Sciatic nerve (tissue), 2 donors: Measurements from ENCODE around the gene KIF18B. TPM values are rescaled to one million over a fixed set of nuclear protein-coding genes. Genes with fewer than 3 reads are reported as not detected.
"Not testable (repeated sequence)": the region's sequence is repeated elsewhere in the genome, so short reads cannot be mapped to it uniquely, and the experiment has no call there.

Experiments
- ATAC-seq: fragments of 200-7000 bp; cut with Tn5 transposase; one replicate; pipeline ENCODE4 v1.9.1; 2020; ENCODE audit warnings: mild to moderate bottlenecking, moderate library complexity
- DNase-seq: peaks from one replicate; pipeline ENCODE4 v3.0.0-alpha.2; 2020; ENCODE audit warnings: low spot score
- intact Hi-C: fragments of 100-400 bp; cut with DNase I; formaldehyde crosslinking; loops from one replicate; pipeline ENCODE4 v1.14.2; 2022
- total RNA-seq: library from RNA; stranded (reverse); fragmentation: NEBNext Ultra II Directional; extraction: Animal tissue kit (Norgen Biotek cat#: 25700); gene quantifications from one replicate; pipeline ENCODE4 v1.2.1, GENCODE V29; 2021
- donor health status: DM: no; HTN: no; CAD: no.
- donor health status: DM: no; HTN: no; CAD: no.

KIF18B gene
- total RNA-seq, 1 donor from 2014 or later = 0.40 TPM

GRCh38 chr17:44948315-44948795 is 782 bp upstream of the KIF18B start:
- no peak for DNase-seq
- intact Hi-C loops = no loop called here
- no peak for ATAC-seq

DNA sequence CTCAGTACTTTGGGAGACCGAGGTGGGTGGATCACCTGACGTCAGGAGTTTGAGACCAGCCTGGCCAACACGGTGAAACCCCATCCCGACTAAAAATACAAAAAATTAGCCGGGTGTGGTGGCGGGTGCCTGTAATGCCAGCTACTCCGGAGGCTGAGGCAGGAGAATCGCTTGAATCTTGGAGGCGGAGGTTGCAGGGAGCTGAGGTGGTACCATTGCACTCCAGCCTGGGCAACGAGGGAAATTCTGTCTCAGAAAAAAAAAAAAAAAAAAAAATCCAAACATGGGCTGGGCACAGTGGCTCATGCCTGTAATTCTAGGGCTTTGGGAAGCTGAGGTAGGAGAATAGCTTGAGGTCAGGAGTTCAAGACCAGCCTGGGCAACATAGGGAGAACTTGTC is 1.9 kb downstream of the KIF18B start:
- DNase-seq, ATAC-seq, intact Hi-C loops: not testable (repeated sequence)

DNA sequence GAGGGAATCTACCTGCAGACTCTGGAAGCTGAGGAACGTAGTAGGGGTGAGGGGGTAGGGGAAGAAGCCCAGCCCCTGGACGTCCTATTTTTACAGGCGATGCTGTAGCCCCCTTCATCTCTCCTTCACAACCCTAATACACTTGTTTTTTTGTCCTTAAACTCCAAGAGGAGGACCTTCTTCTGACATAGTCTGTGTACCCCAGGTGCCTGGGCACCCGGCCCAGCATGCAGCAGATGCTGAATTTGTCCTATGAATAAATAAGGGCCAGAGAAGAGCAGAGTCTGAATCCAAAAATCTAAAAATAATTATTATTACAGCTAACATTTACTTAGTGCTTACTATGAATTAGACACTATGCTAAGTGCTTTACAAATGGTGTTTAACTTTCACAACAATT is 5.1 kb downstream of the KIF18B start:
- ATAC-seq (no peak), DNase-seq (no peak)
- intact Hi-C loops = no loop called here

- DNase-seq (no peak), ATAC-seq (no peak)
- intact Hi-C loops = no loop called here
These were observed 5.8 kb downstream of the KIF18B start for GRCh38 chr17:44941712-44942331.

- ATAC-seq = no peak
- DNase-seq = no peak
- intact Hi-C loops = no loop called here
These were observed 6.8 kb downstream of the KIF18B start for GRCh38 chr17:44940768-44941167.

GRCh38 chr17:44940317-44940716 is 7.3 kb downstream of the KIF18B start:
- ATAC-seq = no peak
- intact Hi-C loops = no loop called here
- DNase-seq = no peak

GRCh38 chr17:44935116-44935515 is 12.5 kb downstream of the KIF18B start:
- ATAC-seq (no peak), DNase-seq (no peak)
- intact Hi-C loops = no loop called here

- DNase-seq = no peak
- no peak for ATAC-seq
- intact Hi-C loops = no loop called here
These were observed 12.8 kb downstream of the KIF18B start for GRCh38 chr17:44934745-44935105.

GRCh38 chr17:44933824-44934744 is 13.5 kb downstream of the KIF18B start:
- no peak for ATAC-seq
- no peak for DNase-seq
- intact Hi-C loops = no loop called here

DNA sequence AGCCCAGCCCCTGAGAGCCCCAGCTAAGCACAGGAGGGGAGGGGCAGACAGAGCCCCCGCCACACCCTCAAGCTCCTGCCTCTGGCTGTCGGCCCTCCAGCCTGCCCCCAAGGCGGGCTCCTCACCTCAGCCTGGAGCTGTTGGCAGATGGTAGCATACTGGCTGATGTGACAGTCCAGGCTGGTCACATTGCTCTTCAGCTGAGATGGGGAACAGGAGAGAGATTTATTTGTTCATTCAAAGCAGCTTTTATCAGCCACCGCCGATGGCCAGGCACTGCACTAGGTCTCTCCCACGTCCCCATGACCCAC is 14.8 kb downstream of the KIF18B start:
- intact Hi-C loops = no loop called here
- DNase-seq (no peak), ATAC-seq (peak; percentile 14)

DNA sequence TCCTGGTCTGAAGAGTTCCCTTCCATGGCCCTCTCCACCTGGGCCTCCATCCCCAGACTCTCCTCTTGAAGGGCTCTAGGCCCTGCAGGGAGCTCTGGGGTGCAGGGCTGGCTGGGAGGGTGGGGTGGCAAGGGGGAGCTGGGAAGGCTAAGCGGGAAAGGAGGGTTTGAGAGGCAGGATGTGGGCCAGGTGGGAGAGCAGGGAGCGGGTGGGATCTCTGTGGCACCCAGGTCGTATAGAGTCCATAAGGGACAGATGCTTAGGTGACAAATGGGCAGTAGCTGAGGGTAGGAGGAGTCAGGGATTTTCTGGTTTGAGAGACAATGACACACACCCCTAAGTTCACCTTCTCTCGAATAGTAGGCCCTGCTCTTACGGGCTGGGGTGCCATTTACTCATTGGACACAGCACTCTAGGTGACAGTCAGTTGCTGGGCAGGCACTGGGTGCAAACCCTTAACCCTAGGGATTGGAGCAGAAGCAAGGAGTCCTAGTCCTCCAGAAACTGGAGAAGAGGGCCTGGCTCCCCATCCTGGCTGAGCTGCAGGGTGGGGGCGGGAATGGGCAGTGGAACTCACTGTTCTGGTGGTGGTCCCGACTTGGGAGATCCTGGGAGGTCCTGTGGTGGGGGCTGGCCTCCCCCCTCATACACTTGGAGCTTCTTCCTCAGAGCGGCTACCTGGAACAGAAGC is 15.3 kb downstream of the KIF18B start:
- no peak for ATAC-seq
- intact Hi-C loops = no loop called here
- no peak for DNase-seq

GRCh38 chr17:44931376-44931775 is 16.2 kb downstream of the KIF18B start:
- DNase-seq (no peak), ATAC-seq (no peak)
- intact Hi-C loops = no loop called here

DNA sequence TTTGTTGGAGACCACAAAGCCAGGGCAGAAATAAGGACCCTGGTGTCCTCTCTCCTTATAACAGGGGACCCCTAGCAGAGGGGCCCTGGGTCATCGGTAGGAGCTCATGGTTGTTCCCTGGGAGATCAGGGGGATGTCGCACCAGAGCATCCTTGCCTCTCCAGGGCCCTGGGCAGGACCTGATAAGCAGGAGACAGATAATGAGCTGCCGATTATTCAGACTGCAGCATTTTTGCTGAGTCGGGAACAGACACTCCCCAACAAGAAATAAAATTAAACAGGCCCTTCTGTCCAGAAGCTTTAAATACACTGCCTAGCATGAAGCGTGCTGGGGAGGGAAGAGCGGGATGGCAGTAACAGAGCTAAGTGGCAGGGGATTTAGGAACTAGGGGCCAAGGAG is 16.9 kb downstream of the KIF18B start:
- ATAC-seq (no peak), DNase-seq (no peak)
- intact Hi-C loops = no loop called here

GRCh38 chr17:44928950-44929720 is 18.4 kb downstream of the KIF18B start:
- intact Hi-C loops = no loop called here
- DNase-seq (no peak), ATAC-seq (no peak)

DNA sequence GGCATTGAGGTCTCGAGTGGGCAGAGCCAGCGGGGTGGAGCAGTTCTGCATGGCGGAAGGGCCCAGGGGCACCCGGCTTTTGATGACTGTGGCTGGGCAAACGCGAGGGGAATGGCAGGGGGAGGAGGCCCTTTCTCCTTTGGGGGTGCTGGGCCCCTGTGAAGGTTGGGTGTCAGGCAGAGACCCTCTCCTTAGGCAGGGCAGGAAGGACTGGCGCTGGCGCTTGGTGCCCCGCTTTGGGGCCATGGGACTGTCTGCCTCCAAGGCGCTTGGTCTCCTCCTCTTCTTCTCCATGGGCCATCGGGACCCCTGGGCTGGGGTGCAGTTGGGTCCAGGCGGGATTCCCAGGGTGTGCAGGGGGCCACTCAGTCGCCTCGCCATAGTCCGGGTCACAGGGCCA is 19.4 kb downstream of the KIF18B start:
- no peak for DNase-seq
- ATAC-seq = no peak
- intact Hi-C loops = no loop called here

GRCh38 chr17:44927696-44928095 is 19.9 kb downstream of the KIF18B start:
- ATAC-seq (no peak), DNase-seq (no peak)
- intact Hi-C loops = no loop called here

DNA sequence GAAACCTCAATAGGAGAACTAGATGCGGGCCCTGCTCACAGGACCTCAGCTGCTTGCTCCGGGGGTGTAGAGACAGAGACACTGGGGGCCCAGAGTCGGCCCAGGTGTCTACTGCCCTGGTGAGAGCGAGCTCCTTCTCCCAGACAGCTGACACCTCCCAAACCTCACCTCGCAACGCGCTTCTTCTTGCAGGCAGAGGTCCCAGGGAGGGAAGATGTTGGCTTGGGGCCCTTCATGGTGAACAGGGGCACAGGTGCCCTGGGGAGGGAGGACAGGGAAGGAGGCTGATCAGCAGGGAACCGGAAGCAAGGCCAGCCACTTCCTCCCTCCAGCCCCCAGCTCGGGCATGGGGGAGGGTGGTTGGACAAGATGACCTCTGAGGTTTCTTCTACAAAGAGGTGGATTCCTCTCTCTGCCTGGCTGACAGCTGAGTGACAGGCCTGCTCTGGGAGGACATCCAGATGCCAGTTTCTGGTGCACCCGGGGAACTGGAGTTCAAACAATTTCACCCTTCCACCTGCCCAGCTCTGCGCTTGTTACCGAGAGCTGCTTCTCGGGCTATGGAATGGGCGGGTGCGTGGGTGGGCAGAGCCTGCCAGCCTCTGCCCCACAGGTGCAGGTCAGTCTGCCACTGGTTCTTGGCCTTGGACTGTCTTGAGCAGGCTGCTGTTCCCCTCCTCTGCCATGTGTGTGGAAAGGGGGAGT is 20.6 kb downstream of the KIF18B start:
- intact Hi-C loops = no loop called here
- no peak for DNase-seq
- ATAC-seq = no peak

- no peak for DNase-seq
- intact Hi-C loops = no loop called here
- ATAC-seq = no peak
These were observed 21.6 kb downstream of the KIF18B start for GRCh38 chr17:44925731-44926697.
